ENCODE measurements around the gene ADAMTS12.

ADAMTS12 gene

DNA sequence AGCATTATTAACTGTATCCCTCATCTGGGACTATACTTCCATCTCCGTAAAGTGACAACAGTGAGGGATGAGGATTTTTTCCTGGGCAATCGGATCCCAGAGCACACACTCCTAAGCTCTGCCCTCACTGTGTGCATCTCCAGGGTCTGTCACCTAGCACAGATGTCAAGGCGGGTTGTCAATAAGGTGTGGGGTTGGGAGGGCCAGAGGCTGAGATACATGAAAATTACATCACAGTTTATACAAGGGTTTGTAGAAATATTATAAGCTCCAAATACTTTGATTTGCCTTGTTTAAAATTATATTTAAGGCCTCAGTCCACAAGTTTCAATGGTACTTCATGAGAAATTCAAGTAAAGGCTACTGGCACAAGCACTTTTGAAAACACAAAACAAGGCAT, 4.5 kb downstream of the ADAMTS12 start:
- Histone ChIP-seq H3K4me3 (ENCODE audit: insufficient read depth in 1 of 2, low read depth in 1 of 2, low read length in 2 of 2) (no peak overlapping the region), H3K36me3 (ENCODE audit: control insufficient read depth in 1 of 2, insufficient read depth in 2 of 2, low read depth in 1 of 2, low read length in 2 of 2) (peaks cover 5 to 6% of the 10 kb centered on the region in 2 experiments), H3K9ac (ENCODE audit: low read length) (no peak overlapping the region), H2BK5ac (ENCODE audit: low read depth, low read length, poor library complexity, severe bottlenecking) (no peak overlapping the region), H2BK120ac (ENCODE audit: low read depth, low read length) (no peak overlapping the region), H2BK15ac (ENCODE audit: low read depth, poor library complexity, severe bottlenecking) (no peak overlapping the region), H4K91ac (ENCODE audit: low read length) (no peak overlapping the region), H2AFZ (ENCODE audit: low read depth, low read length) (no peak overlapping the region), H3K18ac (ENCODE audit: low read depth in 1 of 2, low read length in 2 of 2) (no peak overlapping the region), H3K14ac (ENCODE audit: low read length in 2 of 2) (no peak overlapping the region), H3K27ac (ENCODE audit: low read length, poor library complexity, severe bottlenecking) (no peak overlapping the region), H3K23ac (ENCODE audit: low read length in 2 of 2) (no peak overlapping the region), H3K4ac (ENCODE audit: low read depth in 1 of 2, low read length in 2 of 2) (no peak overlapping the region), H2BK12ac (ENCODE audit: low read length in 2 of 2) (no peak overlapping the region), H3K79me1 (replicated peaks; ENCODE audit: low read length, poor library complexity, severe bottlenecking) (peaks cover 8% of the 10 kb centered on the region), H3K9me3 (ENCODE audit: control insufficient read depth, low read length) (no peaks in the 10 kb centered on the region), H3K4me2 (ENCODE audit: low read length, poor library complexity, severe bottlenecking) (no peak overlapping the region), H3K27me3 (ENCODE audit: control insufficient read depth in 1 of 2, insufficient read depth in 1 of 2, low read length in 2 of 2) (no peaks in the 10 kb centered on the region), H3K4me1 (ENCODE audit: control insufficient read depth, insufficient read depth, low read depth, low read length) (peaks cover 6% of the 10 kb centered on the region), H2AK5ac (ENCODE audit: low read length, severe bottlenecking) (no peak overlapping the region), H4K8ac (ENCODE audit: low read length) (no peak overlapping the region)
- WGBS: 100% methylated on average over 1 of the region's 3 CpGs
- no peak for DNase-seq

DNA sequence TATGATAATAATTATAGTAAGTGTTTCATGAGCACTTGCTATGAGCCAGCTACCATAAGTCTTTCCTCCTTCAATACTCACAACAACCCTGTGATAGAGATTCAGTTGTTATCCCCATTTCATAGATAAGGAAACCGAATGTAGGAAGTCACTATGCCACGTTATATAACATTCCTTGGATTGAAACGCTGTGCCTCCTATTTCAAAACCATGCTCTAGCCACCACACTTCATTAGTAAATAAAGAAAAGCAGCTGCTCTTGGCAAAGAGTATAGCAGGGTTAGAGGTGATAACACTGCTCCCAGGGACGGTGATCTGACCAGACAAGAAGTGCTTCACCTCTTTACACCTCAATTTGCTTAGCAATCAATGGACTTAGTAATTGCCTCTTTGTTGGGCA, 5.5 kb downstream of the ADAMTS12 start:
- Histone ChIP-seq H3K18ac (ENCODE audit: low read depth in 1 of 2, low read length in 2 of 2) (no peak overlapping the region), H3K14ac (ENCODE audit: low read length in 2 of 2) (no peak overlapping the region), H3K36me3 (ENCODE audit: control insufficient read depth in 1 of 2, insufficient read depth in 2 of 2, low read depth in 1 of 2, low read length in 2 of 2) (peaks cover 6% of the 10 kb centered on the region in 2 experiments), H2BK12ac (ENCODE audit: low read length in 2 of 2) (no peak overlapping the region), H4K91ac (ENCODE audit: low read length) (no peak overlapping the region), H4K8ac (ENCODE audit: low read length) (no peak overlapping the region), H3K27me3 (ENCODE audit: control insufficient read depth in 1 of 2, insufficient read depth in 1 of 2, low read length in 2 of 2) (no peaks in the 10 kb centered on the region), H3K9me3 (ENCODE audit: control insufficient read depth, low read length) (no peaks in the 10 kb centered on the region), H3K4me1 (ENCODE audit: control insufficient read depth, insufficient read depth, low read depth, low read length) (peaks cover 4% of the 10 kb centered on the region), H2BK5ac (ENCODE audit: low read depth, low read length, poor library complexity, severe bottlenecking) (no peak overlapping the region), H2BK120ac (ENCODE audit: low read depth, low read length) (no peak overlapping the region), H3K4me3 (ENCODE audit: insufficient read depth in 1 of 2, low read depth in 1 of 2, low read length in 2 of 2) (no peak overlapping the region), H3K4me2 (ENCODE audit: low read length, poor library complexity, severe bottlenecking) (no peak overlapping the region), H3K23ac (ENCODE audit: low read length in 2 of 2) (no peak overlapping the region), H2AFZ (ENCODE audit: low read depth, low read length) (no peak overlapping the region), H3K79me1 (replicated peaks; ENCODE audit: low read length, poor library complexity, severe bottlenecking) (peaks cover 7% of the 10 kb centered on the region), H2BK15ac (ENCODE audit: low read depth, poor library complexity, severe bottlenecking) (no peak overlapping the region), H3K27ac (ENCODE audit: low read length, poor library complexity, severe bottlenecking) (no peak overlapping the region), H3K9ac (ENCODE audit: low read length) (no peak overlapping the region), H2AK5ac (ENCODE audit: low read length, severe bottlenecking) (no peak overlapping the region), H3K4ac (ENCODE audit: low read depth in 1 of 2, low read length in 2 of 2) (no peak overlapping the region)
- no peak for DNase-seq
- 87% methylated on average over 4 of the region's 4 CpGs for whole genome bisulfite sequencing

DNA sequence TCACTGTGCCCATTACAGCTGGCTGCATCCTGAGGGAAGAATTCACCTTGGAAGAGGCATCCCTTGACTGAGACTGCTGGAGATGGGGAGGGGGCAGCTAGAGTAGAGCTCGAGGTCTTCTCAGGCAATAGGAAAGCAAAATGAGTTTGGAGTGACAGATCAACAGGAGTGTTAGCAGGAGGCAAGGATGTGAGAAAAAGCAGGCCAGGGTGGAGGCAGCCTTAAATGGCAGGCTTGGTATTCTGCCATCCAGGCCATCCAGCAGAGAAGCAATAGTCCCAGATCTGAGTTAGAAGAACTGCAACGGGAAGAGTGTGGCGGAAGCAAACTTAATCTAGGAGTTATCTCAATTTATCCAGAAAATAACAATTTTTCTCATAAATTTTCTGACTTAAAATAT, 6.1 kb downstream of the ADAMTS12 start:
- Histone ChIP-seq H2BK5ac (ENCODE audit: low read depth, low read length, poor library complexity, severe bottlenecking) (no peak overlapping the region), H2BK12ac (ENCODE audit: low read length in 2 of 2) (peak overlapping the region in 1 of 2 experiments; percentile 10), H3K4me3 (ENCODE audit: insufficient read depth in 1 of 2, low read depth in 1 of 2, low read length in 2 of 2) (no peak overlapping the region), H3K27ac (ENCODE audit: low read length, poor library complexity, severe bottlenecking) (no peak overlapping the region), H3K9me3 (ENCODE audit: control insufficient read depth, low read length) (no peaks in the 10 kb centered on the region), H3K79me1 (replicated peaks; ENCODE audit: low read length, poor library complexity, severe bottlenecking) (peaks cover 11% of the 10 kb centered on the region), H3K14ac (ENCODE audit: low read length in 2 of 2) (peak overlapping the region in 1 of 2 experiments; percentile 78), H3K23ac (ENCODE audit: low read length in 2 of 2) (peak overlapping the region in 1 of 2 experiments; percentile 55), H3K9ac (ENCODE audit: low read length) (no peak overlapping the region), H3K4ac (ENCODE audit: low read depth in 1 of 2, low read length in 2 of 2) (no peak overlapping the region), H4K8ac (ENCODE audit: low read length) (no peak overlapping the region), H2AK5ac (ENCODE audit: low read length, severe bottlenecking) (no peak overlapping the region), H2BK120ac (ENCODE audit: low read depth, low read length) (no peak overlapping the region), H2BK15ac (ENCODE audit: low read depth, poor library complexity, severe bottlenecking) (no peak overlapping the region), H3K18ac (ENCODE audit: low read depth in 1 of 2, low read length in 2 of 2) (peak overlapping the region in 1 of 2 experiments; percentile 61), H3K36me3 (ENCODE audit: control insufficient read depth in 1 of 2, insufficient read depth in 2 of 2, low read depth in 1 of 2, low read length in 2 of 2) (peaks cover 11 to 12% of the 10 kb centered on the region in 2 experiments), H2AFZ (ENCODE audit: low read depth, low read length) (no peak overlapping the region), H4K91ac (ENCODE audit: low read length) (no peak overlapping the region), H3K4me2 (ENCODE audit: low read length, poor library complexity, severe bottlenecking) (no peak overlapping the region), H3K27me3 (ENCODE audit: control insufficient read depth in 1 of 2, insufficient read depth in 1 of 2, low read length in 2 of 2) (no peaks in the 10 kb centered on the region), H3K4me1 (ENCODE audit: control insufficient read depth, insufficient read depth, low read depth, low read length) (peaks cover 4% of the 10 kb centered on the region)
- 61% methylated on average over 2 of the region's 3 CpGs for WGBS
- no peak for DNase-seq

DNA sequence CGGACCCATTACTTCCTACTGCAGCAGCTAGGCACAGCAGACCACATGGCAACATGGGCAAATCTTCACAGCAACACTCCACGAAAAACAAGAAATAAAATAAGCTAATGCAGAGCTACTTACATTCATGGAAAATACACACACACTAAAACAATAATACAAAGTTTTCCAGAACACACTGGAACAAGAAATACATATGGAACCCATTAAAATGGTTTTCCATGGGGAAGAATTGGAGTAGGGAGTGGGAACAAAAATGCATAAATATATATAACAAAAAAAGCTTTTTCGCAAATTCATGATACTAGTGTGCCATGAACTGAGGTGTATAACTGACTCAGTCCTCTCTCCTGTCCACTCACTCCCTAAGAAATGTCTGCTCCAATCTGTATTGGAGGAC, 8.3 kb downstream of the ADAMTS12 start:
- no peaks in the 10 kb centered on the region for H3K27me3 ChIP-seq (ENCODE audit: control insufficient read depth in 1 of 2, insufficient read depth in 1 of 2, low read length in 2 of 2)
- no peak overlapping the region for H4K91ac ChIP-seq (ENCODE audit: low read length)
- no peak overlapping the region for H2AFZ ChIP-seq (ENCODE audit: low read depth, low read length)
- no peak overlapping the region for H3K27ac ChIP-seq (ENCODE audit: low read length, poor library complexity, severe bottlenecking)
- H2BK12ac ChIP-seq (ENCODE audit: low read length in 2 of 2): no peak overlapping the region
- no peak overlapping the region for H3K18ac ChIP-seq (ENCODE audit: low read depth in 1 of 2, low read length in 2 of 2)
- H3K9me3 ChIP-seq (ENCODE audit: control insufficient read depth, low read length): no peaks in the 10 kb centered on the region
- no peak overlapping the region for H3K9ac ChIP-seq (ENCODE audit: low read length)
- no peak overlapping the region for H3K4ac ChIP-seq (ENCODE audit: low read depth in 1 of 2, low read length in 2 of 2)
- H3K36me3 ChIP-seq (ENCODE audit: control insufficient read depth in 1 of 2, insufficient read depth in 2 of 2, low read depth in 1 of 2, low read length in 2 of 2): peaks cover 16 to 31% of the 10 kb centered on the region in 2 experiments
- no peak overlapping the region for H3K14ac ChIP-seq (ENCODE audit: low read length in 2 of 2)
- H3K4me2 ChIP-seq (ENCODE audit: low read length, poor library complexity, severe bottlenecking): no peak overlapping the region
- no peak overlapping the region for H2BK120ac ChIP-seq (ENCODE audit: low read depth, low read length)
- no peaks in the 10 kb centered on the region for H3K4me1 ChIP-seq (ENCODE audit: control insufficient read depth, insufficient read depth, low read depth, low read length)
- no peak overlapping the region for H3K23ac ChIP-seq (ENCODE audit: low read length in 2 of 2)
- no peak overlapping the region for H2BK15ac ChIP-seq (ENCODE audit: low read depth, poor library complexity, severe bottlenecking)
- peaks cover 19% of the 10 kb centered on the region for H3K79me1 ChIP-seq (replicated peaks; ENCODE audit: low read length, poor library complexity, severe bottlenecking)
- no peak overlapping the region for H4K8ac ChIP-seq (ENCODE audit: low read length)
- H2AK5ac ChIP-seq (ENCODE audit: low read length, severe bottlenecking): no peak overlapping the region
- H3K4me3 ChIP-seq (ENCODE audit: insufficient read depth in 1 of 2, low read depth in 1 of 2, low read length in 2 of 2): no peak overlapping the region
- WGBS: 99% methylated on average over 3 of the region's 3 CpGs
- no peak for DNase-seq
- H2BK5ac ChIP-seq (ENCODE audit: low read depth, low read length, poor library complexity, severe bottlenecking): no peak overlapping the region

Data from mesenchymal stem cell (in vitro differentiated cells and primary cell).